GM21576 (cell line): Measurements from ENCODE around the gene GTPBP1.

ENCODE experiments used
- ATAC-seq: cut with Tn5 transposase; IDR thresholded peaks from one replicate; pipeline ENCODE4 v1.9.1; 2021; ENCODE audit warnings: mild to moderate bottlenecking, moderate library complexity; ENCODE audit not compliant: unreplicated experiment

Gene GTPBP1

DNA sequence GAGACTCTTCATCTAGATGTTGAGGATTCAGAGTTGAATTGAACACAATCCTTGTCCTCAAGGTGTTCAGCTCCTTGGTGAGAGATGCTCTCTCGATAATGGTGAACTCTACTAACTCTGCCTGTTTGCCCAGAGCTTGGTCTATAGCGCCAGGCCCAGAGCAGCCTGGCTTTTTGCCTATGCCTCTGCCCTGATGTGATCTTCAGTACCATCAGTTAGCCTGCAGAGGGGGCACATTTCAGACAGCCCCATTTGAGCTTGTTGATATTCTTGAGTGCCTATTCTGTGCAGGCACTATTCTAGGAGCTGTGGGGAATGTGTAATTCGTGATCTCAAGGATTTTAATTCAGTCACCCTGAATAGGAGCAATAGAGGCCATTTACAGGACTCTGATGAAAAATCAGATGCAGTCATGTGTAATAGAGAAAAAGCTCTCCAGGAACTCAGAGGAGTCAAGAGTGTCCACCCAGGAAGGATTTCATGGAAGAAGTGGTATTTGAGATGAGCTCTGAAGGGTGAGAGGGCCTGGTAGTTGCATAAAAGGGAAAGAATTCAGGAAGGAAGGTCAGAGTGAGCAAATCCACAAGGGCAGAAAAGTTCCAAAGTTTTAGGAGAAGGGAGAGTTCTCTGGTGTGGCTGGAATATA is 19.3 kb downstream of the GTPBP1 start:
- ATAC-seq, result no peak

DNA sequence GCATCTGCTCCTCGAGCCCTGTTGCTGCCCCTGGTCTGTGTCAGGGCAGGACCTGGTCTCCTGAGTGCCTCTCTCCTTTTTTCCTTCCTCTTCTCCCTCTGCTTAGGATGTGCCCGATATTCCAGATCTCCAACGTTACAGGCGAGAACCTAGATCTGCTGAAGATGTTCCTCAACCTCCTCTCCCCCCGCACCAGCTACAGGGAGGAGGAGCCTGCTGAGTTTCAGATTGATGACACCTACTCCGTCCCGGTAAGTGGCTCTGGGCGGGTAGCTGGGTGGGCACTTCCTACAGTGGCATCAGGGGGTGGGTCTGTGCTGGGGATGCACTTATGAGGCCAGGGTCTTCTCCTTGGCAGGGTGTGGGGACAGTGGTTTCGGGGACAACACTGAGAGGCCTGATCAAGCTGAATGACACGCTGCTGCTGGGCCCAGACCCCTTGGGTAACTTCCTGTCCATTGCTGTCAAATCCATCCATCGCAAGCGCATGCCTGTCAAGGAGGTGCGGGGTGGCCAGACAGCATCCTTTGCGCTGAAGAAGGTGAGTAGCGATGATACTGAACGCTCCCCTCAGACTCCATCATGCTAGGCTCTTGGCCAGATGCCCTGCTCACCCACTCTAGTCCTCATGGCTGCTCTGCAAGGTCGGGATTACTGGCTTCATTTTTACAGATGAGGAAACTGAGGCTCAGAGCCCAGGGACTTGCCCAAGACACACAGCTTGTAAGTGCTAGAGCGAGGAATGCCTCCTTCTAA is 20.3 kb downstream of the GTPBP1 start:
- ATAC-seq, result no peak

DNA sequence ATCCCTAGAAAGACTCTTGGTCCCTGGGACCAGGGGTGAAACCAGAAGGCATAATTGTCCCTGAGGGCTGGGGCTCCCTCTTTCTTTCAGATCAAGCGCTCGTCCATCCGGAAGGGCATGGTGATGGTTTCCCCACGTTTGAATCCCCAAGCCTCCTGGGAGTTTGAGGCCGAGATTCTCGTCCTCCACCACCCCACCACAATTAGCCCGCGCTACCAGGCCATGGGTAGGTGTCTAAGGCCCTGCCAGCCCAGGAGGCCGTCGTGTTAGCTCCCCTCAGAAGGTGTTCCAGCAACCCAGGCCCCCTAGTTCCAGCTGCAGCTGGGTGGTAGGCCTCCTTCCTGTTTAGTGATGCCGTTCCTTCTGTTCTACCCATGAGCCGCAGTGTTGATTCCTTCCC is 21.4 kb downstream of the GTPBP1 start:
- ATAC-seq, result no peak

DNA sequence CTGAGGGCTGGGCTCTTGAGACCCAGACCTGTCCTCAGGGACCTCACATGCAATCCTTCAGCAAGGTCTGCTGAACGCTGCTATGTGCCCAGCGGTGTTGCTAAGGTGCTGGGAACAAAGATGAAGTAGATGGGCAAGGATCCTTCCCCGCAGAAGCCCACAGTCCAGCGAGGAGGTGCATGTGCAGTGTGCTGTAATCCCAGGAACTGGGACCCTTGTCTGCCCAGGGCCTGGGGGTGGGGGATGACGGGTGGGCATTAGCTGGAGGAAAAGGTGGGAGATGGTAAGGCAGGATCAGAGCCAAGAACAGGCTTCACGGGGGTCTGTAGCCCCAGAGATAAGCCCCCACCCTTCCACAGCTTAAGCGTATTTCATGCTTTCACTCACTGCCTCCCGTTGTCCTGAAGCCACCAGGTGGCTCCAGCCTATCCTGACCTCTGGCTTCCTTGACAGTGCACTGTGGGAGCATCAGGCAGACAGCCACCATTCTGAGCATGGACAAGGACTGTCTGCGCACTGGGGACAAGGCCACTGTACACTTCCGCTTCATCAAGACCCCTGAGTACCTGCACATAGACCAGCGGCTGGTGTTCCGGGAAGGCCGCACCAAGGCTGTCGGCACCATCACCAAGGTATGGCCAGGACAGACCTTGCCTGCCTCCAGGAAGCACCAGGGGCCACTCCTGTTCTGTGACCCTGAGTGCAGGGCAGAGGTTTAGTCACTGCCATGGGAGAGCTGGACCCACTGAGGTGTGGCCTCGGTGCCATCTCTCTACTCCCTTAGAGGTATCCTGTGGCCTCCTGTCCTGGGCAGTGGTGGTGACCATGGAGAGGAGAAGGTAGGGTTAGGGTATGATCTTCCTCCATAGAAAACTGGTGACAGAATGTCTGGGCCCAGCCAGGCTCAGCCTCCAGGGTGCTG is 22.0 kb downstream of the GTPBP1 start:
- ATAC-seq, result no peak

DNA sequence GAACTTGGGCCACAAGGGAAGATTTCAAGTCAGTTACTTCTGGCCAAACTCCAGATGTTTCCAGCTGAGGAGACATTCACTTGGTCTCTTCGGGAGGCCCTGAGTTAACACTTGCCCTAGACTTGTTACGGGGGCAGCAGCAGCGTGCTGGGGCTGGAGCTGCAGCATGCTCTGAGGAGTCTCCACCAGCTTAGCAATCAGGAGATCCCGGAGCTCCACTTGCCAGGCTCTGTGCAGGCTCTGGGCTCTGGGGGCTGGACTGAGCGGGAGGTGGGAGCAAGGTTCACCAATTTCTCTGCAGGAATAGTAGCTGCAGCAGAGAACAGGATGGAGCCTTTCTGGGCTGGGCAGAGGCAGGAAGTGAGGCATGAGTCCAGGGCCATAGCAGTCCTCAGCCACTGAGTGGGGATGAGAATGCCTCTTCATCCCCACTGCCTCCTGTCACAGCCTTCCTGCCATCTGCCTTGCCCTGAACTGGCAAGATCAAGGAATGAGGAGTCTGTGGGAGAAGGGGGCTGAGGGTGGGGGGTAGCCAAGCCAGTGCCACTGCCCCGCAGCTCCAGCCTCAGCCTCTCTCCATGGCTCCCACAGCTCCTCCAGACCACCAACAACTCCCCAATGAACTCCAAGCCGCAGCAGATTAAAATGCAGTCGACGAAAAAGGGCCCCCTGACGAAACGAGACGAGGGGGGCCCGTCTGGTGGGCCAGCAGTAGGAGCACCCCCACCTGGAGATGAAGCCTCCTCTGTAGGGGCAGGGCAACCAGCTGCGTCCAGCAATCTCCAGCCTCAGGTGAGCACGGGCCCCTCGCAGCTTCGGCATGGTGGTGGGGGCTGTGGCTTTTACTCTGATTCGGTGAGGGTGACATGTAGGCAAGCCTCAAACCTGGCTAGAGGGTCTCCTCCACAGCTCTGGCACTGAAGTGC is 23.4 kb downstream of the GTPBP1 start:
- no peak for ATAC-seq

DNA sequence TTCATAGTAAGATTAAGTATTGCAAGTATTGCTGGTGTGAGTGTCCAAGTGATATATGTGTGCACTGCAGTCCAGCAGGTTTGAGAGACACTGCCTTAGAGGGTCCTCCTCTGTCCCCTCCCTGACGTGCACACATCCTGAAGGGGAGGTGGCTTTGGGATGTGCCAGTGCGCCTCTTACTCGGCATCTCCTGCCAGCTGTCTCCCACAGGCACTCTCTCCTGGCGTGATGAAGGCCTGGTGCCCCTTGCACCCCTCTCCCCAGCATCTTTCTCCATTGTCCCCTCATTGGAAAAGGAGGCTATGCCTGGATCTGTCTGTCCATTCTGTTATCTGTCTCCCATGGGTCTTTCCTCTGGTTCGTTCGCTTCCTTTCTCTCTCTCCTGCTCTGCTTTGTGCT is 24.2 kb downstream of the GTPBP1 start:
- no peak for ATAC-seq

DNA sequence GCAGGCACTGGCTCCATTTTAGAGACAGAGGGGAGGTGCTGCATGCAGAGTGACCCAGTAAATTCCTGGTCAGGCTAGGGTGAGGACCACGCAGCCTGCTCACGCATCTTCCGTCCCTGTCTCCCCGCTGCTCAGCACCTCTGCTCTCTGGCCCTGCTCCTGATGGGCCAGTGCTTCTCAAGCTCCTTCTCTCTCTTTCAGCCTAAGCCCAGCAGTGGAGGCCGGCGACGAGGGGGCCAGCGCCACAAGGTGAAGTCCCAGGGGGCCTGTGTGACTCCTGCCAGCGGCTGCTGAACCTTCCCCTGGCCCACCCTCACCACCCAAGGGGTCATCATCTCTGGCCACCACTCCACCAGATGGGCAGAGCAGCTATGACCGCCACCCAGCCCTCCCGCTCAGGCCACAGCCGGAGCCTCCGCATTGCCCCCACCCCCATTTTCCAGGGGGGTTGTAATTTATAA is 24.7 kb downstream of the GTPBP1 start:
- no peak for ATAC-seq

DNA sequence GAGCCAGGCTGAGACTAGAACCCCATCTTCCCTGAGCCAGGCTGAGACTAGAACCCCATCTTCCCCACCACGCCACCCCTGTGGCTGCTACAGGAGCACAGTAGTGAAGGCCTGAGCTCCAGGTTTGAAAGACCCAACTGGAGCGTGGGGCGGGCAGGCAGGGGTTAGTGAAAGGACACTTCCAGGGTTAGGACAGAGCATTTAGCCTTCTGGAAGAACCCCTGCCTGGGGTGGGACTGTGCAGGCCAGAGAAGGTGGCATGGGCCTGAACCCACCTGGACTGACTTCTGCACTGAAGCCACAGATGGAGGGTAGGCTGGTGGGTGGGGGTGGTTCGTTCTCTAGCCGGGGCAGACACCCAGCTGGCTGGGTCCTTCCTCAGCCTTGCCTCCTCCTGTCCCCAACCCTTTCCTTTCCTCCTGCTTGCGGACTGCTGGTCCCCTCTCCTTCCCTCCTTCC is 26.0 kb downstream of the GTPBP1 start:
- ATAC-seq, result no peak

DNA sequence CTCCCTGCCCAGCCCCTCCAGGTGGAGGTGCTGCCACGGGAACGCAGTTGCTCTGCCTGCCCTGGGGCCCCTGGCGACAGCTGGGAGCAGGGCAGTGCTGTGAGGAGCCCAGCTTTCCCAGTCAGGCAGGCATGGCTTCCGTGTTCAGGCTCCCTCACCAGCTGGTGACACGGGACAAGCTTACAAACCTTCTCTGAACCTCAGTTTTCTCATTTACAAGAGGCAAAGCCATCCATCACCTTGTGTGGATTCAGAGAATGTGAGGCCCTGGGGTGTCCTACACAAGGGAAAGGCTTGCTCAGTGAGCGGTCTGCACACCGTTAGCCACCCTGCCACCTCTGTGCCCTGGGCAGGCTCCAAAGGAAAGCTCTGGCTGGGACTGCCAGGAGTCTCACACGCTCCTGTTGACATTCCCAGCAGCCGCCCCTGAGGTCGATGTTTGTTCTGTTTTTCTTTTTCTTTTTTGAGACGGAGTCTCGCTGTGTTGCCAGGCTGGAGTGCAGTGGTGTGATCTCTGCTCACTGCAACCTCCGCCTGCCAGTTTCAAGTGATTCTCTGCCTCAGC is 26.6 kb downstream of the GTPBP1 start:
- ATAC-seq, result no peak

DNA sequence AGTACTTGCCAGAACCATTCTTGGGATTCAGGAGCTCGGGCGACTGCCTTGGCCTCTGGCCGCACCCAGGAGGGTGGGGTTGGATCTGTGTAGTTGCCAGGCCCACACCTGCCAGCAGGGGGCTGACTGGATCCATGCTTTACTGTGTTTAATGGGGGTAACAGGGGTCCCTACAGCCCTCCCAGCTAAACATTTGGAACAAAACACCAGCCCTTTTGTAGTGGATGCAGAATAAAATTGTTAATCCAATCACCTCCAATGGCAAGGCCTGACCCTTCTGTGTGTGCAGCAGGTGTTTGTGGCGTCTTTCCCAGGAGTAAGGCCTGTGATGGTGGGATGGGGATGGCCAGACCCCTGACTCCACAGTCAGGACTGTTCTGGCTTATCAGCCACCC is 27.6 kb downstream of the GTPBP1 start:
- ATAC-seq, result no peak

DNA sequence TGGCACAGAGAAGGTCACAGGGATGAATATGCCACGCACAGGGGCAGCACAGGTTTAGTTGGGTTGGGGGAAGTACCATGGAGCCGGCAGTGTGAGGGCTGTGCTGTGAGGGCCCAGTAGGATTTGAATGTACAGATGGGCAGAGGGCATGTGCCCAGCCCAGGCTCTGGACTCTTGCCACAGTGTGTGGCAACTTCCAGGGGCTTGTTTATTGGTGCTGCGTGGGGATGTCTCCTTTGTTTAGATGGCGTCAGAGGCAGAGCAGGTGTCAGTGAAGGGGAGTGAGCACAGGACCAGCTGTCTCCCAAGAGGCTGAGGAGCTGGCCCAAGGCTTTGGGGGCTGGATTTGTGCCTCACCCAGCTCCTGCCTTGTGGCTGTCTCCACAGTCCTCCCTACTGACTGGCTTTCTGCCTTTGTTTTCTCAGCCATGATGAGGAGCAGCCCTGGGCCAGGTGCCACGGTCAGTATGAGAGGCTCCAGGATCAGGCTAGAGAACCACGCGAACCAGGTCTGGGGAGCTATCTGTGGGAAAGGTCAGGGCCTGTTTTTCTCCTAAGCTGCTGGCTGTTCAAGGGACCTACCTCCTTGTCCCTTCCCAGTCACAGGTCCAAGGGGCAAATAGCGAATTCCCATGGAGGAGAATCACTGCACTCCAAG is 28.1 kb downstream of the GTPBP1 start:
- ATAC-seq, result no peak

DNA sequence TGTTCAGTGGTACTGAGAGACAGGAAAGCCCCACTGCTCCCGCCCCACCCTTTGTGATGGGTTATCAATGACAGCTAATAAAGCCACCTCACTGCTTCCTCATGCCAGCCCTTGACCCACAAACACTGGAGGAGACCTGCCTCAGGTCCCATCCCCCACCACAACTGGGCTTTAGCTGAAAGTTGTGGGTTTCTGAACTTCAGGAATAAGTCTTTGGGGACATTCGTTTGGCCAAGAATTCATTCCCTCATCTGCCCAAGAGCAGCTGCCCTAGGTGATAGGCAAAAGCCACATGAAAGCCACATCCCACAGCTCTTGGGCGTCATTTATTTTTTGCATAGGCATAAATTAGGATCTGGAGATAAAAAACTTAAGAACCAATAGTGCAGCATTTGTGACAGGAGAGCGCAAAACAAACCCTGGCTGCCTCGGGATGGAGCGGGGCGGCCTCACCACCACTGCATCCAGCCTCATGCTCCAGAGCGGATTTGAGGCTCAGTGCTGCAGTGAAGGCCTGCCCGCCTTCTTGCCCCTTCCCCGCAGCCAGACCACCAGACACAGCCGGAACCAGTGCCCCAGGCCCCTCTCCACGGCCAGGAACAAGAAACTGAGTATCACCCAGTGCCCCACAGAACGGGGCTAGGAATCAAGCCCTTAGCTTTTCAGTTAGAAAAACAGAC is 28.8 kb downstream of the GTPBP1 start:
- ATAC-seq, result no peak

DNA sequence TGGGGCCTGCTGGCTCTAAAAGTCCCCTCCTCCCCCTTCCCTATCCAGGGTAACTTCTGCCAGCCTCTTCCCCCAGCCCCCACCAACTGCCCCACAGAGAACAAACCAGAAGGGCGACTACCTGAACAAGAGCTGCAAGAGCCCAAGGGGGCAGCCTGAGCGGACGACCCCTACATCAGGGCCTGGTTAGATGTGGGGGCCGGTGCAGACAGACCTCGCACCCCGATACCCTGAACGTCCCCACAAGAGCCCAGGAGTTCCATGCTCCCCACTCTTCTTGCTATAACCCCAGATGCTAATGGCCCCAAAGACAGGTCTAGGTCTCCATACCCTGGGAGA is 29.4 kb downstream of the GTPBP1 start:
- ATAC-seq, result no peak

DNA sequence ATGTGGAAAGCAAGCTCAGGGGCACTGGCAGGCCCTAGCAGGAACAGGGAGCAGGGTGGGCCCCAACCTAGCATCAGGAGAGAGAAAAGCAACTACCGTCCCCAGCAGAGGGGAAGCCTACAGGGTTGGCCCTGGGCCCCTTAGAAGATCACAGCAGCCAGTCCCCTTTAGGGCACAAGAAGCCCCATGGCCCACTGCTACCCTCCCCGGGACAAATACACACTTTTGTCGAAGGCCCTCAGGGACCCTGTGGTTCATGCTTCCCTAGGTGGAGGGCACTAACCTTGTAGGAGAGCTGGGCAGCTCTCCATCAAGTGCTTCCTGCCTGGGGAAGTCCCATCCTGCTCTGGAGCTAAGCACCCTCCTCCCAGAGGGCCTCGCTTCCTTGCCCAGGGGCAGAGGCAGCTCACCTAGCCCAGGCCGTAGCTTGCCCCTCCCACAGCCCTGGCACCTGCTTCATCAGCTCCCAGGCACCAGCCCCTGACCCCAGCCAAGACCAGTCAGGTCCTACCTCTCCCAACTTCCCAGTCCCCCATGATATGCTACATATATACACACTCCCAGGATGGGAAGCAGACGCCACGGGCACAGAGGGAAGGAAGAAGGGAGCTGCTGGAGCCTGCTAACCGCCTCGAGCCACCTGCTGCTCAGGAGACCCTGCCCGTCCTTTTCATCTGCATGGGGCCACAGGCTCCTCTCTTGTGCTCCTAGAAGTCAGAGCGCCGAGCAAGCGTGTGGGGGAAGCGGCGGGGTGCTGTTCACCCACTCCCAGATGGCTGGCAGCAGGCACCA is 29.9 kb downstream of the GTPBP1 start:
- ATAC-seq, result no peak

DNA sequence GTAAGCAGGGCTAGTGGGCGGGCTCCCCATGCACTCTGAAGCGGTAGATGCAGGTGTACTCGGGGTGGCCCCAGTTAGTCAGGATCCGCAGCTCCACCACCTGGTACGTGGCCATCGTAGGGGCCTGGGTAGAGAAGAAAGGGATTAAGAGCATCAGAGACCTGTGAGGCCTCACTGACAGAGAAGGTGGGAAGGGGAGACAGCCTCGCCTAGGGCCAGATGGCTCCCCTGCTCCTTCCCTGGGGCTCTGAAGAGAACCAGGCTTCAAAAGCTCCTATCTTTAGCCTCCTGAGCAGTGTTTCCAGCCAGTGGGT is 30.5 kb downstream of the GTPBP1 start:
- no peak for ATAC-seq

DNA sequence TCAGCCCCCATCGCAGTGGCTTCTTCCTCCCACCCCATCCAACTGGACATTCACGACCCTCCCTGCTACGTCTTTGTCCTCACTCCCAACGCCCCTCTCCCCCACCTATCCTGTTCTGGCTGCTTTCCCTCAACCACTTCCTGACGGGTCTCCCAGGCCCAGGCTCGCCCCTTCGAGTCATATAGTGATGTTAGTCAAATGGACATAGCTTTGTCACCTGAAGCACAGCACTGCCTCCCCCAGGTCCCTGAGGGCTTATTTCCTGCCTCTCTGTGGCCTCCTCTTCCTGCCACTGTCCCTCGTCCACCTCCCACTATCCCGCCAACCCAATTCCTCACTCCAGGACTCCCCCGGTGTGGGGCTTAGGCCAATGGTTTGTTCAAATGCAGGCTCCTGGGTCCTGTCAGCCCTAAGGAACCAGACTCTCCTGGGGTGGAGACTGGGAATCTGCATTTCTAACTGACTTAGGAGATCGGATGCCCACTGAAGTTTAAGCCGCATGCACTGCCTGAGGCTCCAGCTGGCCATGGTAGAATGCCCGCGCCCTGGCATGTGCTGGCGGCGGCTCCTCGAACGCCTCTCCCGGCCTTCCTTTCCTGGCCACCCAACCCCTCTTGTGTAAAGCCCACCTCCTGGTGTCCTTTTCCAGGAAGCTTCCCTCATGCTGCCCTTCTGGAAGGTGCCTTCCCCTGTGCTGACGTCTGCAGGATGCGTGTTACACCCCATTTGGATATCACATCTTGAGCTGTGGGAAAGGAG is 31.7 kb downstream of the GTPBP1 start:
- no peak for ATAC-seq

DNA sequence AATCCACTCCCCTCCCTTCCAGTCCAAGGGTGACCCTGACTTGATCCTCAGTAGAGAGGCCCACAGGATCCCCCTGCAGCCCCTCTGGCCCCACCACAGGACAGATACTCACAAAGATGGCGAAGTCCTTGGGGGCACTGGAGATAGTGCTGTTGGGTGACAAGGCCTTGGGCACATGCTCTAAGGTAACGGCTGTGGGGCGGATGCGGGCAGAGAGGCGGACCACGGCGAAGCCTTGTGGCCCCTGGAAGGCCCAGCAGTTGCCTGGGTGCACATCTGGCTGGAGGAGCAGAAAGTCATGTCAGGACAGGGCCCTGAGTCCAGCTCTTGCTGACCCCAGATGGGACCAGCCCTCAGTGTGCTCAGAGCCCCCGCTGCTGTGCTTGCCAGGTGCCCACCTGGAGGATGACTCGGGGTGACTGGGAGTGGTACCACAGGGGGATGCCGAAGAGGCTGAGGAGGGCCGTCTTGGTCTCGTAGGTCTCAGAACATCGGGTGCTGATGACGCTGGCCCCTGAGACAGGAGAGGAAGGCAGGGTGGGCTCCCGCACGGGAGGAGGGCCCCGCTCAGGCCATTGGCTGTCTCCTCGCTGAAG is 32.8 kb downstream of the GTPBP1 start:
- ATAC-seq, result no peak
